Endometrial microvascular endothelial cells (primary cell): Measurements from ENCODE around the gene OR51L1. TPM values are rescaled to one million over a fixed set of nuclear protein-coding genes. Genes with fewer than 3 reads are reported as not detected.
"Not testable (repeated sequence)": the region's sequence is repeated elsewhere in the genome, so short reads cannot be mapped to it uniquely, and the experiment has no call there.

ENCODE experiments used
- in situ Hi-C: cut with HindIII; loops from 2 replicates; pipeline ENCODE4 v1.10.0; 2017; ENCODE audit warnings: low sequenced_read_pairs, low pct_unique_long_range_greater_than_20kb; ENCODE audit errors: inconsistent ontology term
- total RNA-seq: library from RNA; depleted of rRNA; stranded (reverse); fragments of >200 nt; gene quantifications from one replicate; pipeline ENCODE4 v1.2.3, GENCODE V29; 2015; ENCODE audit errors: inconsistent ontology term

OR51L1 gene
- not detected for total RNA-seq

DNA sequence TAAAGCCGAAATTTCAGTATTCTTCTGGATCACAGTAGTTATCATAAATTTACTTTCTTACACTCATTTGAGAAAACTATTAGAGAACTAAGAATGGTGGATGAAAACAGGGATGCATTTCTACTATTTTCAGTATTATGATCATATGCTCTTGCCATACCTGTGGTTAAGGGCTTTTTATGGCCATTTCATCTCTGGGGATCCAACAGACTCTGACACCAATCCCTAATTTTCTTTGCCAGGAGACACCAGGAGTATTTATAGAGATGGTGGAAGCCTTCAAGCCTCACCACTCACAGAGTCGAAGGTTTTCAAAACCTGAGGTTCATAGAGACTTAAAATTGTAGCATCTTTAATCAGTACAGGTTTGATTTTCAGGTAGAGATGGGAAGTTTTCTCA is at the start of gene OR51L1:
TSS of gene OR51L1 (plus strand) at position 301 of the 400 bp plus-strand sequence. CDS start 4,132 bp downstream, outside the sequence.
- in situ Hi-C loops, result no loop called here

- in situ Hi-C loops, result no loop called here
Observed at GRCh38 chr11:4947505-4947904, 47.1 kb upstream of the OR51L1 start, which contains the start of gene OR51A4. Gene OR51A4 (minus strand): TSS chr11:4947605. CDS start chr11:4947100, 505 bp downstream.

DNA sequence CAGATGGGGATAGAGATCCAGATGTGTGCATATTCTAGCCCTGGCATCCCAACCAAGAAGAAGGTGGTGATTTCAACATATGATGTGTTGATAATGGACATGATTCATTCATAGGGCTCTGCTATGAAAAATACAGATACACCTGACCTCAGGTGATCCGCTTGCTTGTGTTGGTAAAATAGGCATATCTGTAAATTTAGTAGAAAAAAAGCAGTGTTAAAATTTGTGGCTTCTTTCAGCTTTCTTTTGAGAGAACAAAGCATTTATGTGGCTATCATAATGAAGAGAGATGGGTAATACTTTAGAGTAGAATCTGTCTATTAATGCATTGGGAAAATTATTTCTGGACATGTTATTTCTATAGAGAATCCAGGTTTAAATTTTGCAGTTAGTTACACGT is 39.0 kb upstream of the OR51L1 start, which contains the start of gene OR51A2:
TSS of gene OR51A2 (minus strand) at position 101 of the 400 bp plus-strand sequence. CDS start at position 101, 0 bp downstream.
- in situ Hi-C loops, result not testable (repeated sequence)

- in situ Hi-C loops, result no loop called here
Observed at GRCh38 chr11:4957396-4957795, 37.3 kb upstream of the OR51L1 start.

DNA sequence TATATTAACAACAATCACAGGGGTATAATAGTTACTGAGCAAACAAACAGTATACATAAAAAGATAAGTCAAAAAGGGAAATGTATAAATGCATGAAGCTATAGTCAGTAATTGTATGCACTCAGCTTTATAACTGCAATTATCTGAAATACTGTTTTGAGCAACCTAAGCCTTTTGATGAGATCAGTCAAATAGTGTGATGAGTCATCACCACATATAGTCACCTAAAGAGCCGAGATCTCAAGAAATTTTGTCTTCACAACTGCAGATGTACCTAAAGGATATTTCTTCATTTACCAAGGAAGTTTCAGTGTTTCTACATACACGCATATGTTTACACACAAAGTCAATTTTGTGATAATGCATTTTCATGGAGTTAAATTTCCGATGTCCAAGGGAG is 33.8 kb upstream of the OR51L1 start:
- in situ Hi-C loops, result no loop called here

- in situ Hi-C loops, result no loop called here
Observed at GRCh38 chr11:4962816-4963215, 31.8 kb upstream of the OR51L1 start.

DNA sequence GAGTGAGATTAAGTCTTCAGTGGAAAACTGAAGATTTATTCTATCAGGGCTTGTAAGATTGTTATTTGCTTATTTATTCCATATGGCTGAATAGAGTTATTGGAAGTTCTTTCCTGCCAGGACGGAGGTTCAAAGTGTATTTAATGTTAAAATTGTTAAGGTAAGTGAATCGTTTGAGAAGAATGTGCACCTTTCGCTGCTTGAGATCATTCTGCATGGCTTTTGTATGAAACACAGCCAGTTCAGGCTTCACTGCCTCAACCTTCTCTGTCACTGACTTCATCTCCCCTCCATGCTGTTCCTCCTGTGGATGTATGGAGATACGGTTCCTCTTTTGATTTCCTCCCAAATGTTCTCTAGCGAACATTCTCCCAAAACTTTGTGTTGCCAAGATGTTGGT is 19.2 kb upstream of the OR51L1 start:
- in situ Hi-C loops, result no loop called here

DNA sequence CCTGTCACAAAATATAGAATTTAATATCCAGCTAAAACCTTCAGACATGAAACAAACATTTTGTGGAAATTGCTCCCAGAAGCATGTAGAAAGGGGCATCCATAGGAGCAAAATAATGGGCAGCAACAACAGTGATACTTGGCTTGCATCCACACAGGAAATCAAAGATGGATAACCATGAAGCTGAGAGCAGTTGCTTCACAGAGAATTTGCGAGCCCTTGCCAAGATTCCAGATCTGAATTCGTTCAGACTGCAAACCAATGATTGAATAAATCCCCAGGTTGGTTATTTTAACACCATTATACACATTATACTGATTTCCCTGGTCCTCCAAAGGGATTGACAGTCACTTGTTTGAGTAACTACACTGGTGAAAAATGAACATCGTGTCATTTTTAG is 15.6 kb upstream of the OR51L1 start:
- in situ Hi-C loops, result no loop called here

GRCh38 chr11:4982678-4983077 is 12.0 kb upstream of the OR51L1 start:
- in situ Hi-C loops, result no loop called here

DNA sequence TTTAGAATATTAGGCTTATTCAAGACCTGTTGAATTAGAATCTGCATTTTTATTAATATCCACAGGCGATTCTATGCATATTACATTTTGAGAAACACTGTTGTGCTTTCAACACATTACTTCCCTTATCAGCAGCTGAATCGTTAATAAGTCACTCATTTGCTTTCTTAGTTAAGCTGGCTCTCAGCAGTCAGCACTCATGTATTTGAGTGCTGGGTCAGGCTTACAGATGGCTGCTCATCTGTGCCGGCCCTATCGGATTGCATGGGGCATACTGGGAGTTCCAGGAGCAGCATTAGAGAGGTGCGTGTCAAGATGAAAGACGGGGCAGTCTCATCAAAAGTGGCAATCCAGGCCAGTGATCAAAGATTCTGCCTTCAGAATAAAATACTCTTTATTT is 10.8 kb upstream of the OR51L1 start:
- in situ Hi-C loops, result no loop called here

- in situ Hi-C loops, result no loop called here
Observed at GRCh38 chr11:4991060-4991459, 3.6 kb upstream of the OR51L1 start.

DNA sequence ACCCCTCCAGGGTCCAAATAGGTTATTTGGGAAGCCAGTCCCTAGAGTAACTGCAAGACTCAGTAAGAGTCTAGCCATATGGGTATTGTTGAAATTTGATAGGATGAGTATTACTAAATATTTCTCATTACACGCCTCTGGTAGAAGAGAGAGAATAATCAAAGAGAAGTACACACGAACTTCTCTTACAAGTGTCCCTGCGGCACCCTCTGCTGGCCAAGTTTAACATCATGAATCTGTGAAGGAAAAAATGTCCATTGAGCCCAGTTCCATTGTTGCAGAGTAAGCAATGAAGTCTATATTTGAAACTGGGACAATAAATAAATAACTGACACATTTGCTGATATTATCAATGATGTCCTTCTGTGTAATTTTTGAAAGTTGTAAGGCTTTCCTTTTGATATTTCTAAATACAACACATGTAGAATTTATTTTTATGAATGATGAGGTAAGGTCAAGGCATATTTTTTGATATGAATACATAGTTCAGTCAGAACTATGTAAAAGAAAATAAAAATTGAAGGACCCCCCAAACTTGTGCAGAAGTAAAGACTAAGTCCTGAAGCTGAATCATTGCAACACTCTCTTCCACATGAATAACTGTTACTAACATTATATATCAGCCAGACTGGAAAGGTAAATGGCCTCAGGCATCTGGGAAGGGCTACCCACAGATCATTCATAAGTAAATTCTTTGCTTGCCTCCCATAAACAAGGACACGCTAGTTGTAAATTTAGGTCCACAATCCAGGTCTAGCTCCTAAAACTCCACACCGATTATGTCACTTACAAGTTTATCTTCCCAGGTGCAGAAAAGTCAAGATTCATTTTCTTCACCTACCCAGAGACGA is 10.0 kb downstream of the OR51L1 start:
- in situ Hi-C loops, result no loop called here

DNA sequence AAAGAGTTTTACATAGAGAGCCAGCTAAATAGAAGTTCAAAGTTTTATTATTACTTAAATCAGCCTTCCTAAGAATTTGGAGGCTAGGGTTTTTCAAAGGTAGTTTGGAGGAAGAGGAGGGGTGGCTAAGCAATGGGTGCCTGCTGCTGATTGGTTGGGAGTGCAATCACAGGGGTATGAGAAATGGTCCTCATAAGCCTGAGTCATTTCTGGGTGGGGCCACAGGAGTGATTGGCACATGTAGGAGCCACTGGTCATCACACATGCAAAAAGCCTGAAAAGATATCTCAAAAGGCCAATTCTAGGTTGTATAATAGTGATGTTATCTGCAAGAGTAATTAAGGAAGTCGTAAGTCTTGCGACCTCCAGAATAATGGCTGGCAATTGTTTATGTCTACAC is 12.9 kb downstream of the OR51L1 start:
- in situ Hi-C loops, result no loop called here

- in situ Hi-C loops, result no loop called here
Observed at GRCh38 chr11:5011254-5011653, 16.6 kb downstream of the OR51L1 start.

DNA sequence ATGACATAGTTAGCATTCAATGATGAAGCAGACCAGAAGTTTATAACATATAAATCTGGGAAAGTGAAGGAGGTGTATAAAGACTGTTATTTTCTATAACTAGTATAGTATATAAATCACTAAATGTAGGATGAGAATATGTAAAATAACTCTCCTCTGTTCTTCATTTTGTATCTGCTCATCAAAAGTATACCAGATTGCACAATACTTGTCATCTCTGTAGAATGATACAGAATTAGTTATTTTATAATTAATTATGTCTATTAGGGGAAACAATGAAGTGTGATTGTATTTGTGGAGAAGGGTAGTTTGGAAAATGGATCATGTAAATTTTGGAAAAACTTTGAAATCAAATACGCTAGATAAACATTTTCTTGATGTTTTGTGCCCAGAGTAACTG is 18.4 kb downstream of the OR51L1 start:
- in situ Hi-C loops, result no loop called here

DNA sequence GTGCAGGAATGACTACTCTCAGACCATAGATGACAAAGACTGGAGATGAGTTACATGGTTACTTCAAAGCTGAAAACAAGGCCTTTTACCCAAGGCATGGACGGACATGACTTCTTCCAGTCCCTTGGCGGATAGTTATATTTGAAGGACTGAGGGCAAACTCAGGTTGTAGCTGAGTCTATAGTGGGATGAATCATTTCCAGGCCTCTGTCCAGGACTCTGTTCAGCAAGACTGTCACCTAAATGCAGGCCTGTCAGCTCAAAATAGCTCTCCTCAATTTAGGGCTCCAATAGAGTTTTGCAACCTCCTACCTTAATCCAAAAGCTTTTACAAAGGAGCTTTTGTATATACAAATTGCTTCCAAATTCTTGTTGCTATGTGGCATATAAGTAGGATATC is 27.3 kb downstream of the OR51L1 start:
- in situ Hi-C loops, result no loop called here

DNA sequence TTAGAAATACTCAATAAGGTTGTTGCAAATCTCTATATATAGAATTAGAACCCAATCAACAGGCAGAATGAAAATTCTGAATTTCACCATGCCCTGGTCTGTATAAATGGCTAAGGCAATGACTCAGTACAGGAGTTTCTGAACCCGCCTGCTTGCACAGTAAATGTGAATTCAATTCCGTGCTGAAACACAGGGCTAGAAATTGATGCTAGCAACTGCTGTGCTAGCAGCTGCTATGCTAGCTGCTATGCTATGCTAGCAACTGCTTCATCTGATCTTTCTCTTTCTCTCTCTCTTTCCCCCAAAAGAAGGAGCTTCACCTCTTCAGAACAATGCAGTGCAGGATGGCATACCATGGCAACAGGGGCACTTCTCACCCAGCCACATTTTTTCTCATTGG is 42.0 kb downstream of the OR51L1 start:
- in situ Hi-C loops, result no loop called here

DNA sequence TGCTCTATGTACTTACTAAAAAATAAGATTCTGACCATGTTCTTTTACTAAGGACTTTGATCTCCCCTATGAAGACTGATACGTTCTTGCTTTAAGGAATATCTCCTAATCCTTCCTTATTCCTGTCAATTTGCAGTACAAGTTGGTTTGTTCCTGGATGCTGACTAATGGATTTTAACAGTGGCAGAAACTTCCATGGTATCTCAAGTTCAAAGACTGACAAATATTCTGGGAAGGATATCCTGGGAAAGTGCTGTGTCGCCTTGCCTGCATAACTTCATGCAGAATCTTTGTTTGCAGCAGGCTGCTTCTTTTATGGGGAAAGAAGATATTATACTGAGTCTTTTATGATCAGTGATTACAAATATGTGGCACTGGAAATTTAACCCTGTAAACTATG is 43.3 kb downstream of the OR51L1 start:
- in situ Hi-C loops, result no loop called here

GRCh38 chr11:5038341-5038740 is 43.7 kb downstream of the OR51L1 start:
- in situ Hi-C loops, result no loop called here

DNA sequence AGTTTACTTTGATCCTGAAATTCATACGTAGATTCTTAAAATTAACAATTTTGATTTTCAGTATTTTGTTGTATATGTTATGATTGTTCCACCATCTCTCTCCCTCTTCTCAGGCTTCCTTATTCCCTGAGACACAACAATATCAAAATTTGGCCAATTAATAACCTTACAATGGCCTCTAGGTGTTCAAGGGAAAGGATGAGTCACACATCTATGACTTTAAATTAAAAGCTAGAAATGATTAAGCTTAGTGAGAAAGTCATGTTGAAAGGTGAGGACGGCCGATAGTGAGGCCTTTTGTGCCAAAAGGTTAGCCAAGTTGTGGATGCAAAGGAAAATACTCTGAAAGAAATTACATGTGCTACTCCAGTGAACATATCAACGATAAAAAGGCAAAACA is 46.2 kb downstream of the OR51L1 start:
- in situ Hi-C loops, result no loop called here

DNA sequence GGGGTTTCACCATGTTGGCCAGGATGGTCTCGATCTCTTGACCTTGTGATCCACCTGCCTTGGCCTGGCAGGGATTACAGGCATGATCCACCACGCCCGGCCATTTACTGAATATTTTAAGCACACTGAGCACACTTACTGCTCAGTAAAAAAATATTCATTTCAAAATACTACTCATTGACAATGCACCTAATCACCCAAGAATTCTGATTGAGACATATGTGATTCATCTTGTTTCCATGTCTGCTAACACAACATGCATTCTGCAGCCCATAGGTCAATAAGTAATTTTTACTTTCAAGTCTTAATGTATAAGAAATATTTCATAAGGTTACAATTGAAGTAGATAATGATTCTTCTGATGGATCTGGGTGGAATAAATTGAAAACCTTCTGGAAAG is 47.4 kb downstream of the OR51L1 start:
- in situ Hi-C loops, result no loop called here
